Loucy (cell line): Measurements from ENCODE around the gene GDPD1.

Source experiments
- CTCF ChIP-seq: fragments of 200-600 bp; sonication (generic); conservative IDR thresholded peaks from 2 replicates; pipeline ENCODE4 v1.5.1; 2014; ENCODE audit warnings: mild to moderate bottlenecking, antibody characterized with exemption, low read length
- EZH2phosphoT487 ChIP-seq: fragments of 200-600 bp; IDR thresholded peaks from 2 replicates; pipeline ENCODE4 v1.6.1; 2018; ENCODE audit warnings: antibody characterized with exemption, mild to moderate bottlenecking, moderate library complexity, borderline replicate concordance

- no peak for TF ChIP-seq CTCF
- TF ChIP-seq EZH2phosphoT487 = no peak
These were observed 80.6 kb downstream of the GDPD1 start for GRCh38 chr17:59300941-59301340.
